Brain pericyte (primary cell): ENCODE data around the gene SHPK.

Experiments
- DNase-seq: peaks from one replicate; pipeline ENCODE4 v3.0.0-alpha.2; 2012; ENCODE audit warnings: low read depth, low spot score

The SHPK gene

DNA sequence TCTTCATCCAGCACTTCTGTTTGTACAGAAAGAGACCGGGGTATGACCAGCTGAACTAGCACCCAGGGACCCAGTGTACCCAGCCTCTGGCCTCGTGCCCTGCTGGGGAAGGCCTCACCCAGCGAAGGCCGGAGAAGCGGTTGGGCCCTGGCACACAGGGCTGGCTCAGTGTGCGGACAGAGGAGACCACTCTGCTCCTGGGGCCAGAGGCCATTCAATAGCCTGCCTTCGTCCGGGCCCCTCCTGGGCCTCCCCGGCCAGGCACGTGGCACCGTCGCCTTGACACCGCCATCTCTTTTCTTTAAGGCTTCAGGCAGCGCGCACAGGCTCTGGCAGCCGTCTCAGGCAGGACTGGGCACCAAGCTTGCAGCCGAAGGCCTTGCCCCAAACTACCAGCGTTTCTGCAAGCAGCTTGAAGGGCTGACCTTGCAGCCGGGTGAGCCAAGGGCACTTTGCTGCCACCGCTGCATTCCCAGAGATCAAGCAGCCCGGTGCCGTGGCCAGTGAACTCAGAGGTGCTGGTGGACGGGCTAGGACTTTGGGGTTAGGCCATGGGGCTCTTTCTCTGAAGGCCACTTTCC lies 24.4 kb upstream of the SHPK start:
- DNase-seq = no peak

DNA sequence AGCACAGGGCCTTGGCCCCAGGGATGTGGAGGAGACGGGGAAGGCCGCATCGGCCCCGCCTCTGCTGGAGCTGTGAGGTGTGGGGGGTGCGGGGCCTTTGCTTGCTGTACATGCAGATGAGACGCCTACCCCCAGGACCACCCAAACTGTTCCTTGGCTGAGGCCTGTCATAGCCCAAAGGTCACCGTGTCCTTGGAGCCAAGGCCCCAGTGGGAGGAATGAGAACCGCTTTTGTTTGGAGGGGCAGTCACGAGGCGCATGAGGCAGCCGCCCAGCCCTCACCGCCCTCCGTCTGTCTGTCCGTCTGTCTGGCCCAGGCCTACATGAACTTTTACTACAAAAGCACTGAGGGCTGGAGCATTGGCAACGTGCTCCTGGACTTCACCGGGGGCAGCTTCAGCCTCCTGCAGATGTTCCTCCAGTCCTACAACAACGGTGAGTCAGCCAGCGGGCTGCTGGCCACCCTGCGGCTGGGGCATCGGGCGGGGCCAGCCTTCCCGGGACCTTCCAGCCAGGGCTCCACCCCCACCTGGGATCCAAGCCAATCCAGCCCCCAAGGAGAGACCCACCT lies 23.6 kb upstream of the SHPK start:
- DNase-seq = peak; percentile 45

- DNase-seq = no peak
These were observed 22.9 kb upstream of the SHPK start for GRCh38 chr17:3658784-3659449.

DNA sequence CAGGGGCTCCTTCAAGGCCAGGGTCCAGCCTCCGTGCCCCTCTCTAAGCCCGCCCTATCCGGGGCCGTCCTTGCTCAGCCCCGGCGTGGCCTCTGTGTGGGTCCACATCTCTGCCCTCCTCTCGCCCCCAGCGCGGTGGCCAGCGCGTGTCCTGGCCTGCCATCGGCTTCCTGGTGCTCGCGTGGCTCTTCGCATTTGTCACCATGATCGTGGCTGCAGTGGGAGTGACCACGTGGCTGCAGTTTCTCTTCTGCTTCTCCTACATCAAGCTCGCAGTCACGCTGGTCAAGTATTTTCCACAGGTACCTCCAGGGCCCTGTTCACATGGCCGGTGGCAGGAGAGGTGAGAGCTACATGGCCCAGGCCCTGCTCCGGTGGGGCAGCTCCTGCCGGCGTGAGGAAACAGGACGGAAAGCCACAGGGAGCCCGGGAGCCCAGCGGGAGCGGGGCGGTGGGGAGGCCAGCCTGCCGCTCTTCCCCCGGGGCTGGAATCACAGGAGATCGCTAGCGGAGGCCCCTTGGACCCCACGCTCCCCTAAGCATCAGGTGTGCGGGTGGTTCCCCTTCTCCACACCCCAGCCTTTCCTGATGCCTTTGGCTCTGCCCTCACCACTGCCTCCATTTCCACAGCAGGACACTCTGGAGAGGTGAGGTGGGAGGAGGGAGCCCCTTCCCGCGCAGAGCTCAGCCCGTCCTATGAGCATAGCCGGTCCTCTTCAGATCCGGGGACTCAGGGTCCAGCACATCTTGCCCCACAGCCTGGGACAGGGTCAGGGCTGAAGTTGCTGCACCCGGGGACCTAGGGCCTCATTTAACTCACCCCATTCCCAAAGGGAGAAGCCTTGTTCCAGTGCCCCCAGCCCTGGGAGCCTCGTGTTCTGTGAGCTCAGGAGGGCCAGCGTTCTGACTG lies 22.1 kb upstream of the SHPK start:
- DNase-seq = no peak

- no peak for DNase-seq
These were observed 21.5 kb upstream of the SHPK start for GRCh38 chr17:3657588-3657869.

GRCh38 chr17:3656755-3657587 lies 20.9 kb upstream of the SHPK start:
- DNase-seq = no peak

- no peak for DNase-seq
These were observed 20.3 kb upstream of the SHPK start for GRCh38 chr17:3656353-3656752.

DNA sequence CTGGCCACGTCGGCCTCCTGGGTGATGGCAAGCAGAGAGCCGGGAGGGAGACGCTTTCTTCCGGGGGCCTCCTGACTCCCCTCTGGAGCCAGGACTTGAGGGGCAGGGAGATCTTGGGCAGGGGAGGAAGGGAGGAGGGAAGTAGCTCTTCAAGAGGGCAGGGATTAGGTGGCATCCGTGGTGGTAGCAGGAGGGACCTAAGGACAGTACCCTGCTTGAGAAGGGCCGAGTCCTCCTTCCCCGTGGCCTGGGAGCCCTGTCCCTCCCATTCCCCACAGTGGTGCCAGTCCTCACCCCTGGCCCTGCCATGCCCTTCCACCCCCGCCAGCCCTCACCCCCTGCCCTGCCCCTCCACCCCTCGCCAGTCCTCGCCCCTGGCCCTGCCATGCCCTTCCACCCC lies 19.7 kb upstream of the SHPK start:
- no peak for DNase-seq

- no peak for DNase-seq
These were observed 11.9 kb upstream of the SHPK start for GRCh38 chr17:3647769-3648555.

GRCh38 chr17:3647251-3647650 lies 11.2 kb upstream of the SHPK start:
- DNase-seq = no peak

- no peak for DNase-seq
These were observed 9.3 kb upstream of the SHPK start for GRCh38 chr17:3645310-3645709.

DNA sequence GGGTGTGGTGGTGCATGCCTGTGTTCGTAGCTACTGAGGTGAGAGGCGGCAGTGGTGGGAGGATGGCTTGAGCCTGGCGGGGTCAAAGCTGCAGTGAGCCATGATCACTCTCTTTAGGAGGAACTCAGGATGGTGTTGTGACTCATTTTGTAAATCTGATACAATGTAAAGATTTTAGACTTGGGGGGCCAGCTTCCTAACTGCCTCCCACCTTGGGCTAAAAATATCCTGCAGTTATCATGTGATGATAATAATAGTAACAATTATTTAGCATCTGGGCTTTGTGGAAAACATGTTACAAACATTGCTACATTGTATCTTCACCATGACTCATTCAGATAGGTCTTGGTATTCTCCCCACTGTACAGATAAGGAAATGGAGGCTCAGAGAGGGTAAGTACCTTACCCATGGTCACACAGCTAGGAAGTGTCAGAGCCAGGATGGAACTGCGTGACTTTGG lies 7.9 kb upstream of the SHPK start:
- DNase-seq = no peak

GRCh38 chr17:3641717-3642486 lies 5.9 kb upstream of the SHPK start:
- DNase-seq = no peak

DNA sequence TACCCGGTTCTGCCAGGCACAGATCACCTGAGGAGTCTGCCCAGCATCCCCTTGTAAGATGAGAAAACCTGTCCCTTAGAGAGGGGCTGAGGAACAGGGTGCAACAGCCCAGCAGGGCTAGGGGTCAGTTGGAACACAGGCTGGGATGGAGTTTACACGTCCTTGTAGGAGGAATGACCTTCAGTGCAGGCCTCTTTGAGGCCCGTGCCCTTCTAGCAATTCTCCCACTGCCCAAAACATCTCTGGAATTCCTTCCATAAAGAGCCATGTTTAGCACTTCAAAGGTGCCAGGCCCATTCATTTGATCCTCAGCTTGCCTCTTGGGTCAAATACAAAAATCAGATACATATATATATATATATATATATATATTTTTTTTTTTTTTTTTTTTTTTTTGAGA lies 5.0 kb upstream of the SHPK start:
- no peak for DNase-seq

DNA sequence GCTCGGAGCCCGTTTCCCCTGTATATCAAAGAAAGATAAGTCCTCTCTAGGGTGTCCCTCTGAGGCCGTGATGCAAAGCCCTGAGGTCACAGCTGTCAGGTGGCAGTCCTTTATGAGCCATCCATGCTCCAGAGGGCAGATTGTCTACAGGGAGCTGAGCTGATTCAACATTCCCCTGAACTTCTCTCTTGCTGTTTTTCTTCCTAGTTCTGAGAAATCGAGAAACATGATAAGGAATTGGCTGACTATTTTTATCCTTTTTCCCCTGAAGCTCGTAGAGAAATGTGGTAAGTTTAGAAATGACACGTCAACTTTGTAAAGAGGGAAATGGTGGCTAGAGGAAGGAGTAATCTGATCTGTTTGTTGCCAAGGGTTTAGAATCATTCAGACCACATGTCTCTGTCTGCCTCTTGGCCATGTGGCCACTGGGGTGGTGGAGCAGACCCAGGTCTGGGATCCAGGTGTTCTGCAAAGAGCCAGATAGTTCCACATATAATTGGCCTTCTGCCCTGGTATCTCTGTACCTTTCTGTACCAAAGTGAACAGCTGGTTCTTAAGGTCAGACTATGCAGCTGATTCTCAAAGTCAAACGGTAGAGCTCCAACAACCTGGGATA lies 4.0 kb upstream of the SHPK start:
- DNase-seq = no peak

- DNase-seq = no peak
These were observed 891 bp upstream of the SHPK start for GRCh38 chr17:3636908-3637373.

- no peak for DNase-seq
These were observed 436 bp downstream of the SHPK start for GRCh38 chr17:3635474-3636153.

GRCh38 chr17:3632287-3632686 lies 3.8 kb downstream of the SHPK start:
- DNase-seq = no peak

DNA sequence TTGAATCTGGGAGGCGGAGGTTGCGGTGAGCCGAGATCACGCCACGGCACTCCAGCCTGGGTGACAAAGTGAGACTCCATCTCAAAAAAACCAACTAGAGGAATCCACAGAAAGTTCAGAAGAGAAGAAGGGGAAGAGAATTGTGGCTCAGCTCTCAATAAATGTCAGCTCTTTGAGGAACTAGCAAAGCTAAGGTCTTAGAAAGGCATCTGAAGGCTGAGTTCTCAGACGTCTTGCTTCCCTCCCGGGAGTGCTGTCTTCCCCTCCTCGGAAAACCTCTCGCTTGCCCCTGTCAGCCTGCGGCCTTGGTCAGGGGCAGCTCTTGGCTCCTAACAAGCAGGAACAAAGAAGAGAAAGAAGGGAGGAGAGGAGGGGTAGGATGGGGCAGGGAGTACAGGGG lies 5.3 kb downstream of the SHPK start:
- no peak for DNase-seq
